GM21515 (cell line): ENCODE results near the gene ZBTB37.
"Not testable (repeated sequence)": the region's sequence is repeated elsewhere in the genome, so short reads cannot be mapped to it uniquely, and the experiment has no call there.

ENCODE experiments used
- ATAC-seq: cut with Tn5 transposase; IDR thresholded peaks from one replicate; pipeline ENCODE4 v1.9.1; 2021; ENCODE audit not compliant: unreplicated experiment

The ZBTB37 gene

DNA sequence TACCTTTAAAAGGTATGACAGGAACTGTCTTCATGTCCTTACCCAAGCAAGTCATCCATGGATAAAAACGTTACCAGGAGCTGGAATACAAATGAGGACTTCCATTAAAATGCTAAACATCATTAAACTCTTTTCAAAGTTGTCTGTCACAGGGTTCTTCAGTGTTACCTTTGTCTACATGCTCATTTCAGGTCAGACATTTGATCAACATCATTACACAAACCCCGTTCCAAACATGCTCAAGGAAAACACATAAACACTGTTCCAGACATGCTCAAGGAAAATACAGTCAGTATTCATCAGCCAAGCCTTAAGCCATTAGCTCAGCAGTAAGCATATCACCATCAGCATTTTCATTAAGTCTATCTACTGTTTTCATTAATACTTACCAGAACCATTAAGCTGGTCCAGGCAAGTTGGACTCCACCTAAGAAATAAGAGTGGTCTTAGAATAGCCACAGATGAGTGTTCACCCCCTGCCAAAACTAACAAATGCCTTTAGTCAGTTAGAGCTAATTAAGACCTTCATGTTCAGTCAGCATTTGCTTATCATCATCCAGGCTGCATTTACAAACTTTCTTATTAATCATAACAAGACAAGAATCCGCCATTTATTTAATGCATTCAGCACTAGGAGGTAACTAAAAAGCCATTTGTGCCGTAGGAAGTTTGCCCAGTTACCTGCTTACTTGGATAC is 2.6 kb upstream of the ZBTB37 start:
- ATAC-seq: no peak

- ATAC-seq: no peak
These were observed 1.6 kb upstream of the ZBTB37 start for GRCh38 chr1:173866413-173867115.

DNA sequence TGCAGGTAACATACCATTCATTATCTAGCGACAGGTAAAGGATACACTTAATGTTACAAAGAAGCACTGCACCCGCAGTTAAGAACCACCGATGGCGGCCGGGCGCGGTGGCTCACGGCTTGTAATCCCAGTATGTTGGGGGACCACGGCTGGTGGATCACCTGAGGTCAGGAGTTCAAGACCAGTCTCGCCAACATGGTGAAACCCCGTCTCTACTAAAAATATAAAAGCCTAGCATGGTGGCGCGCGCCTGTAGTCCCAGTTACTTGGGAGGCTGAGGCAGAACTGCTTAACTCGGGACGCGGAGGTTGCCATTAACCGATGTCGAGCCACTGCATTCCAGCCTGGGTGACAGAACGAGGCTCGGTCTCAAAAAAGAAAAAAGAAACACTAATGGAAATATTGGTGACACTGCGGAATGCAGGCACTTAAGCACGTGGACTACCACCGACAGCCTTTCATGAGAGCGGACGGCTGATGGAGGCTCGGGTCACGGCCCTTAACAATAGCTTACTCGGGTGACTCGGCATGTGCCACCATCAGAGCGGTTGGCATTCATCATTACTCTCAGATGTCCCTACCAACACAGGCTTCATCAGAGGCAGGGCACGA is 933 bp upstream of the ZBTB37 start:
- no peak for ATAC-seq

GRCh38 chr1:173867753-173868265 is 371 bp upstream of the ZBTB37 start, which contains the start of gene GAS5:
Gene GAS5, minus strand, starts transcription at chr1:173867989.
- peak; percentile 65 for ATAC-seq

- ATAC-seq: no peak
These were observed 810 bp downstream of the ZBTB37 start for GRCh38 chr1:173869021-173869359.

DNA sequence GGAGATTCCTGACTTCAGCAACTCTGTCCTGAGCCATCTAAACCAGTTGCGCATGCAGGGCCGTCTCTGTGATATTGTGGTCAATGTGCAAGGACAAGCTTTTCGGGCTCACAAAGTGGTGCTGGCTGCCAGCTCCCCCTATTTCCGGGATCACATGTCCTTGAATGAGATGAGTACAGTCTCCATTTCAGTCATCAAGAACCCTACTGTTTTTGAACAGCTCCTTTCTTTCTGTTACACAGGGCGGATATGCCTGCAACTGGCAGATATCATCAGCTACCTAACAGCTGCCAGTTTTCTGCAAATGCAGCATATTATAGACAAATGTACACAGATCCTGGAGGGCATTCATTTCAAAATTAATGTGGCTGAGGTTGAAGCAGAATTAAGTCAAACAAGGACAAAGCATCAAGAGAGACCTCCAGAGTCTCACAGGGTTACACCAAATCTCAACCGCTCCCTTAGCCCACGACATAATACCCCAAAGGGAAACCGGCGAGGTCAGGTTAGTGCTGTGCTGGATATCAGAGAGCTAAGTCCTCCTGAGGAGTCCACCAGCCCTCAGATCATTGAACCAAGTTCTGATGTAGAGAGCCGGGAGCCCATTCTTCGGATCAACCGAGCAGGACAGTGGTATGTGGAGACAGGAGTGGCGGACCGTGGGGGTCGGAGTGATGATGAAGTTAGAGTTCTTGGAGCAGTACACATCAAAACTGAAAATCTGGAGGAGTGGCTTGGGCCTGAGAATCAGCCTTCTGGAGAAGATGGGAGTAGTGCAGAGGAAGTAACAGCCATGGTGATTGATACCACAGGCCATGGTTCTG is 2.3 kb downstream of the ZBTB37 start:
- no peak for ATAC-seq

DNA sequence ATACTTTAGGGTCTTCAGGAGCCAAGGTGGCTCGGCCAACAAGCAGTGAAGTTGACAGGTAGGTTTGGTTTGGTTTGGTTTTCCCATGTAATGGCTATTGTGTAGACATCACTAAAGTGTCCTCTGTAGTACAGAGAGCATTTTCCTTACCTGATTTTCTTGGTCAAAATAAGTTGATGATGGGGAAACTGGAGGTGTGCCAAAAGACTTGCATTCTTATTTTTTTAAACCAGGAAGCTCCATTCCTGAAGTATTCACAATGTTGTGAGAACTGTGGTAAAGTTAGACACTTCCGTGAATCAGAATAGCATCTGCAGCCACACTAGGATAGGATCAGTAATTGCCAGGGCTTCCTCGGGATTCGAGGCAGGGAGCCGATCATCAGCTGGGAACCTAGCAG is 2.9 kb downstream of the ZBTB37 start:
- ATAC-seq: no peak

- ATAC-seq: no peak
These were observed 3.3 kb downstream of the ZBTB37 start for GRCh38 chr1:173871500-173871899.

DNA sequence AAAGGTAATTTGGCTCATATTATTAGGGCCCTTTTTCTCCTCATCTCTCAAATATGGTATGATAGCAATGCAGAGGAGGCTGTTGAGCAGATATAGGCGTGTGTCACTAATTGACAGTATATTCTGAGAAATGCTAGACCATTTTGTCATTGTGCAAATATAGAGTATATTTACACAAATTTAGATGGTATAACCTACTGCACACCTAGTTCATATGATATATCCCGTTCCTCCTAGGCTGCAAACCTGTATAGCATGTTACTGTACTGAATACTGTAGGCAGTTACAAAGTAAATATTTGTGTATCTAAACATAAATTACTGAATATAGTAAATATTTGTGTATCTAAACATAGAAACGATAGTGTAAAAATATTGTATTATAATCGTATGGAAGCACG is 8.6 kb downstream of the ZBTB37 start:
- no peak for ATAC-seq

GRCh38 chr1:173878251-173878650 is 10.1 kb downstream of the ZBTB37 start:
- no peak for ATAC-seq

- not testable (repeated sequence) for ATAC-seq
These were observed 12.9 kb downstream of the ZBTB37 start for GRCh38 chr1:173881117-173881516.

DNA sequence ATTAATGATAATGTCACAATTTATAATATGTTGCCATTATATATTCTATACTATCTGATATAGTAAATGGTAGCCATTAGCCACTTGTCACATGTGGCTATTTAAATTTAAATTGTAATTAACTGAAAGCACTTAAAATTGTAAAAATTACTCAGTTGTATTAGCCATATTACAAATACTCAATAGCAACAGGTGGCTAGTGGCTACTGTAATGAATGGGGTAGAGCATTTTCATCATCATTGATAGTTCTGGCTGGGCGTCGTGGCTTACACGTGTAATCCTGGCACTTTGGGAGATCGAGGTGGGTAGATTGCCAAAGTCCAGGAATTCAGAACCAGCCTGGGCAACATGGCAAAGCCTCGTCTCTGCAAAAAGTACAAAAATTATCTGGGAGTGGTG is 16.5 kb downstream of the ZBTB37 start:
- ATAC-seq: no peak

- no peak for ATAC-seq
These were observed 18.8 kb downstream of the ZBTB37 start for GRCh38 chr1:173886746-173887611.

GRCh38 chr1:173887627-173888026 is 19.4 kb downstream of the ZBTB37 start:
- ATAC-seq: no peak

DNA sequence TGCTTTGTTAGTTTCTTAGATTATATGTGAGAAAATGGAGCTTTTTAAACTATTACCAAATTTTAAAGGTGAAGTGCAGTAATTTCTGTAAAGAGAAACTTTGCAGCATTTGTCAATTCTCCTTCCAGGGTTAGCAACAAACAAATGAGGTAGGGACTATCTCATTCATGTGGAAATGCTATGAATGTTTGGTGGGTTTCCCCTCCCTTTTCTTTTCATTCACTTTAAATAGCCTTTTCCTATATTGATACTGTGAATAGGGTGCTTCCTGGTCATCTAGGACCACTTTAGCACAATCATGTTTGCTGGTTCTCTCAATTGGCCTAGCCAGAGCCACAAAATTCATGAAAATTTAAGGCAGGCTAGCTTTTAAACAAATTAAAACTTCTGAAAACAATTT is 20.6 kb downstream of the ZBTB37 start:
- no peak for ATAC-seq

DNA sequence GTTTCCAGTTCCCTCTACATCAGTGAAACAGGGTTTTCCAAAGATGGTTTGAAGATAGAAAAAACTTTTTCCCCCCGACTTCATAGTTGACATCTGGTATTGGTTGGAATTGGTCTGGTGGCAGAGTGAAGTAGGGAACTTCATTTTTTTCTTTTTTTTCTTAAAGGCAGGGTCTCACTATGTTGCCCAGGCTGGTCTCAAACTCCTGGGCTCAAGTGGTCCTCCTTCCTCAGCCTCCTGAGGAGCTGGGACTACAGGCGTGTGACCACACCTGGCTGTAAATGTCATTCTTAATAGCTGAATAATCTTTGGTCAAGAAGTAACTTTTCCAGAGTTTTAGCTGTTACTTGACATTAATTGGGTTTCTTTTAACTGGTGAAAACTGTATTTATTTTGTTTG is 21.7 kb downstream of the ZBTB37 start:
- no peak for ATAC-seq

DNA sequence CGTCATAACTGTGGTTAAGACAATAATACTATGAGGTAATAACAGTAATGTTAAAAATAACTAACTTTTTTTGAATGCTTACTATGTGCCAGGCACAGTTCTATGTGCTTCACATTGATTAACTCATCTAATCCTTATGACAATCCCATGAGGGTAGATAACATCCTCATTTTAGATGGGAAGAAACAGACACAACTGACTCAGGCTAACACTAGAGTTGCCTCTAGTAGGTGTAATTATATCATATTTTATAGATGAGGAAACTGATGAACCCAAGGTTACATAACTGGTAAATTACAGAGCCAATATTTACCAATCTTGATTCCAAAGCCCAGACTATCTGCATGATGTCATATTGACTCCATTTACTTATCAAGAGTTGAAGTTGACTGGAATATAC is 25.4 kb downstream of the ZBTB37 start:
- ATAC-seq: no peak

- ATAC-seq: no peak
These were observed 26.0 kb downstream of the ZBTB37 start for GRCh38 chr1:173894189-173894588.

DNA sequence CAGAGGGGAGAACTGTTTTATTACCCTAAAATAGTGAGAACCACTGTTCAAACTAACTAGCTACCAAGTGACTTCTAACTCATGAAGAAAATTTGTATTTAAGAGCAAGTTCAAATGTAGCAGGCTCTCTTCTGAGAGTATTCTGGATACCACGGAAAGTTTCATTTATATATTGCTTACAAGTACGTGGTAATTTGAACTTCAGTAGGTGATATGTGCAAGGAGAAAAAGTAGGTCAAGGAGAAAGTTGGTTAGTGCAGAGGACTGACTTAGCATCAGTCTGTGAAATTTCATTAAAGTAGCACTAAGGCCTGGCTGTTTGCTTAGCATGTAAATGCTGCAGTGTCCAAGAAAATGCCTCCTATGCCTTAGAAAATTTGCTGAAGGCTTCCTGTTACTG is 32.2 kb downstream of the ZBTB37 start:
- no peak for ATAC-seq

DNA sequence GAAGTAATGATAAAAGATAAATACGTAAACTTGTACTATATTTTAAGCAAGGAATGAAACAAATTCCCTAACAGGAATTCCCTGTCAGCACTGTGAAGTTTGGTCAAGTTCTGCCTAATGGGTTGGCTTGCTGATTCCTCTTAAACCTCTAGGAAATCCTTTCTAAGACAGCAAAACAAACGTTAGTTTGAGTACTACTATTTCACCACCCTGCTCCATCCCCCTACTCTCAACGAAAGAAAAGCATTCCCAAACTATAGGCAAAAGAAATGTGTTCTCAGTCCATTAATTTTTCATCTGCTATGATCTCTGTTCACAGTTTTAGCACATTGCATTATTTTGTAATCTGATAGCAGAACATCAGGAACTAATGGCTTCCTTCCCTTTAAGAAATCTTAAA is 32.8 kb downstream of the ZBTB37 start:
- ATAC-seq: no peak
